ENCODE data around the gene ALKBH5.
A peak's percentile ranks its signal among the peaks of the same experiment; 100 is the strongest.

The ALKBH5 gene

GRCh38 chr17:18183334-18184142, at the start of gene ALKBH5:
ALKBH5 (plus strand) TSS chr17:18183828; CDS start chr17:18184244, 416 bp downstream.
- no peaks in the 10 kb centered on the region for H3K9me2 ChIP-seq (ENCODE audit: low read depth, low read length)
- H3K9me3 ChIP-seq (ENCODE audit: low read length): no peaks in the 10 kb centered on the region
- no peaks in the 10 kb centered on the region for H4K20me1 ChIP-seq (ENCODE audit: insufficient read depth, low read length)
- H3K79me2 ChIP-seq (ENCODE audit: insufficient read depth, low read length): peaks cover 40% of the 10 kb centered on the region
- peak within 1 kb of the TSS; percentile 90 for H3K27ac ChIP-seq (ENCODE audit: low read depth, low read length, poor library complexity, severe bottlenecking)
- H3K9ac ChIP-seq (ENCODE audit: low read length): peak within 1 kb of the TSS; percentile 86
- peaks cover 48% of the 10 kb centered on the region for H3K4me1 ChIP-seq (ENCODE audit: insufficient read depth, low read length, severe bottlenecking)
- H3K4me3 ChIP-seq (ENCODE audit: low read depth, low read length, poor library complexity, severe bottlenecking): peak within 1 kb of the TSS; percentile 69
- no peaks in the 10 kb centered on the region for H3F3A ChIP-seq (ENCODE audit: insufficient read depth, low read length)
- peaks cover 27% of the 10 kb centered on the region; the same call in 1 of the 2 replicates for H3K36me3 ChIP-seq (ENCODE audit: insufficient read depth, low read length)
- 0 out of 2 replicates have a peak within 1 kb of the TSS, but pooled peaks have one; percentile 16 for H2AFZ ChIP-seq (ENCODE audit: low read length)
- no peaks in the 10 kb centered on the region for H3K27me3 ChIP-seq (ENCODE audit: insufficient read depth, low read length)
- H3K4me2 ChIP-seq (ENCODE audit: low read length): peak within 1 kb of the TSS; percentile 90
- TF ChIP-seq CTCF (IDR thresholded peaks at IDR 0.05; ENCODE audit: low read length): peak; percentile 30; the same call in 1 of the 2 replicates
- TF ChIP-seq EZH2 (IDR thresholded peaks at IDR 0.05; ENCODE audit: borderline replicate concordance, low read length): no peak

- Histone ChIP-seq H3K4me3 (ENCODE audit: low read depth, low read length, poor library complexity, severe bottlenecking) (no peak overlapping the region), H3K4me1 (ENCODE audit: insufficient read depth, low read length, severe bottlenecking) (no peaks in the 10 kb centered on the region), H3K27me3 (ENCODE audit: insufficient read depth, low read length) (0 out of 2 replicates have a peak, but pooled peaks cover 6% of the 10 kb centered on the region), H4K20me1 (ENCODE audit: insufficient read depth, low read length) (no peaks in the 10 kb centered on the region), H3K9me3 (ENCODE audit: low read length) (no peaks in the 10 kb centered on the region), H3K9me2 (ENCODE audit: low read depth, low read length) (no peaks in the 10 kb centered on the region), H3K79me2 (ENCODE audit: insufficient read depth, low read length) (no peaks in the 10 kb centered on the region), H3F3A (ENCODE audit: insufficient read depth, low read length) (no peaks in the 10 kb centered on the region), H2AFZ (ENCODE audit: low read length) (no peak overlapping the region), H3K9ac (ENCODE audit: low read length) (no peak overlapping the region), H3K4me2 (ENCODE audit: low read length) (no peak overlapping the region), H3K36me3 (ENCODE audit: insufficient read depth, low read length) (no peaks in the 10 kb centered on the region), H3K27ac (ENCODE audit: low read depth, low read length, poor library complexity, severe bottlenecking) (no peak overlapping the region)
- TF ChIP-seq CTCF (IDR thresholded peaks at IDR 0.05; ENCODE audit: low read length): no peak
- no peak for TF ChIP-seq EZH2 (IDR thresholded peaks at IDR 0.05; ENCODE audit: borderline replicate concordance, low read length)
Measured at GRCh38 chr17:18136357-18136756, 47.3 kb upstream of the ALKBH5 start.

GRCh38 chr17:18138065-18138749, 45.4 kb upstream of the ALKBH5 start:
- no peaks in the 10 kb centered on the region for H3K9me3 ChIP-seq (ENCODE audit: low read length)
- H3K36me3 ChIP-seq (ENCODE audit: insufficient read depth, low read length): no peaks in the 10 kb centered on the region
- H3K4me3 ChIP-seq (ENCODE audit: low read depth, low read length, poor library complexity, severe bottlenecking): no peak overlapping the region
- no peak overlapping the region for H3K27ac ChIP-seq (ENCODE audit: low read depth, low read length, poor library complexity, severe bottlenecking)
- no peak overlapping the region for H2AFZ ChIP-seq (ENCODE audit: low read length)
- no peak overlapping the region for H3K4me2 ChIP-seq (ENCODE audit: low read length)
- H4K20me1 ChIP-seq (ENCODE audit: insufficient read depth, low read length): no peaks in the 10 kb centered on the region
- H3K9ac ChIP-seq (ENCODE audit: low read length): no peak overlapping the region
- no peak for TF ChIP-seq EZH2 (IDR thresholded peaks at IDR 0.05; ENCODE audit: borderline replicate concordance, low read length)
- TF ChIP-seq CTCF (IDR thresholded peaks at IDR 0.05; ENCODE audit: low read length): no peak
- no peaks in the 10 kb centered on the region for H3K9me2 ChIP-seq (ENCODE audit: low read depth, low read length)
- H3K27me3 ChIP-seq (ENCODE audit: insufficient read depth, low read length): peaks cover 6% of the 10 kb centered on the region; the same call in 1 of the 2 replicates
- no peaks in the 10 kb centered on the region for H3F3A ChIP-seq (ENCODE audit: insufficient read depth, low read length)
- H3K4me1 ChIP-seq (ENCODE audit: insufficient read depth, low read length, severe bottlenecking): no peaks in the 10 kb centered on the region
- H3K79me2 ChIP-seq (ENCODE audit: insufficient read depth, low read length): no peaks in the 10 kb centered on the region

Data from OCI-LY1 (cell line).